GM19240 (cell line): ENCODE measurements around the gene TMEM132D.
"Not testable (repeated sequence)": the region's sequence is repeated elsewhere in the genome, so short reads cannot be mapped to it uniquely, and the experiment has no call there.

Source experiments
- DNase-seq: peaks from one replicate; pipeline ENCODE4 v3.0.0; 2011; ENCODE audit warnings: low spot score; ENCODE audit not compliant: insufficient read length

Gene TMEM132D

DNA sequence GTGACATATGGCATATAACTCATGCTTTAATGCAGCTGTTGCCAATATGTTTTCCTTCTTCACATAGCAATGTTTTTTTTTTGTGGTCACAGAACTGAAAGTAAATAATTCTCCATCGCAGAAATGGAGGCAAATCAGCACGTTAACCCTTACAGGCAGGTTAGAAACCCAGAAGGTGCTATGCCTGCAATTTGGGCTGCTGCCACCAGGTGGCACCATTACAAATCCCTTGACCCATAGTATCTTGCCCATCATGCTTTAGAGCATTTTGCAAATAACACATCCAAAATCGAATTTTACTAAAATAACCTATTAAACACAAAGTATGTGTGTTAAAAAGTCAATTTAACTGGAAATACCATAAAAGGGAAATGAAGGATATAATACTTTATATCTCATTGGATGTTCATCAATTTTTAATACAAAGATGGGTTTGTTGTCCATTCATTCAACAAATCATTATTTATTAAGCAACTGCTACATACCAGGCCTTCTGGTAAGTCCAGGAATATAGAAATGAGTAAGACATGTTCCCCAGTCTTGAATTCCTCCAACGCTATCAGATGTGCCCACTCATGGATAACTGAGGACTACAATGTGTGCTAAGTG is 710.5 kb downstream of the TMEM132D start:
- DNase-seq = no peak

DNA sequence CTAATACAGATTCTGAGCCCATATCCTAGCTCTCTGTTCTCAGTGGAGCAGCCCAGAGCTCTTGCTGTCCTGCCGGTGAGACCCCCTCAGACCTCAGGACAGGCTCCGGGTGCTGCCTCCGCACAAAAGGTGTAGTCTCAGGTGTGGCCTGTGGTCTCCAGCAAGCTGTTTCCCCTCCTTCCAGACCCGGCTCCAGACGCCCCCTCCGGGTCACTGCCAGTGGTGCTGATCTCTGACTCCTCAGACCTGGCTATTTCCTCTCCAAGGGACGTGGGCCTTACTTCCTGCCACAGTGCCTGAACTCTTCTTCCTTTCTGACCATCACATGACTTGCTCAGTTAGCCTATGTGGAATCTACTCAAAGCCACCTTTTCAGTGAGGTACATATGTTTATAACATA is 713.0 kb downstream of the TMEM132D start:
- no peak for DNase-seq

DNA sequence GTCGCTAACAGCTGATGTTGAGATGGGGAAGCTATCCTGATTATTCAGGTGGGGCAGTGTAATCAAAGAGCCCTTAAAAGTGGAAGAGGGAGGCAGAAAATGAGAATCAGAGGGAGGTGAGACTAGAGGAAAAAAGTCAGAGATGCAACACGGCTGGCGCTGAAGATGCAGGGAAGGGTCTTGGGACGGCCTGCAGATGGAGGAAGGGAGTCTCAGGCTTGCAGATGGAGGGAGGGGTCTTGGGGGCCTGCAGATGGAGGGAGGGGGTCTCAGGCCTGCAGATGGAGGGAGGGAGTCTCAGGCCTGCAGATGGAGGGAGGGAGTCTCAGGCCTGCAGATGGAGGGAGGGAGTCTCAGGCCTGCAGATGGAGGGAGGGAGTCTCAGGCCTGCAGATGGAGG is 713.9 kb downstream of the TMEM132D start:
- not testable (repeated sequence) for DNase-seq

DNA sequence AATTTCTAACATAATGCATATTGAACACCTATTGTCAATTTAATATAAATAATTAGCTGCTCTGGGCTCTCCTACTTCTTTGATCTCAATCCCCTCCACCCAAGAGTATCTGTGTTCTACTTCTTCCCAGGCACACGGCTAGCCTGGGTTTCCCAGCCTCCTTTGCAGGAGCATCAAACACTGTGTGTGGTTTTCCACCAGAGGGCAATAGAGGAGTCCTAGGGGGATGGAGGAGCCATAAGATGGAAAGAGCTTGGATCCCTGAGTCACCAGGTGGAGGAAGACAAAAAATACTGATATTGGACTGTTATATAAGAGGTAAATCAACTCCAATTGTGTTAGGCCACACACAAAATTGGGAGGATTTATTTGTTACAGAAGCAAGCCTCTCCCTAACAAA is 716.9 kb downstream of the TMEM132D start:
- no peak for DNase-seq

DNA sequence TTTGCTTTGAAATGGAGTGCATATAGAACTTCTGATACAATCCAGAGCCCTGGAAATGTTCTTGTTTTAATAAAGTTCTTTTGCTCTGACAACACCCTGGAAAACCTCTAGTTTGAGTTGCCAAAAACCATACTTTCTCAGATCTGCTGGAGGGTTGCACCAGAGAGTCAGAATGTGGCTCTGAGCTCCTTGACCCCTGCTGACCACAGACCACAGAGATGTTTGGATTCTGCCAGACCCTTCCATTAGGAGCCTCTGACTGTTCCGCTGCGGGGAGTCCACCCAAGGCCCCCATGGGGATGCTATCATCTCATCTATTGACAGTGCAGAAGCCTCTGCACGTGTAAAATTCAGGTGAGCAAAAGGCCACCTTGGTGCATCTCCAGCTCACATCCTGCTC is 718.0 kb downstream of the TMEM132D start:
- DNase-seq = no peak

DNA sequence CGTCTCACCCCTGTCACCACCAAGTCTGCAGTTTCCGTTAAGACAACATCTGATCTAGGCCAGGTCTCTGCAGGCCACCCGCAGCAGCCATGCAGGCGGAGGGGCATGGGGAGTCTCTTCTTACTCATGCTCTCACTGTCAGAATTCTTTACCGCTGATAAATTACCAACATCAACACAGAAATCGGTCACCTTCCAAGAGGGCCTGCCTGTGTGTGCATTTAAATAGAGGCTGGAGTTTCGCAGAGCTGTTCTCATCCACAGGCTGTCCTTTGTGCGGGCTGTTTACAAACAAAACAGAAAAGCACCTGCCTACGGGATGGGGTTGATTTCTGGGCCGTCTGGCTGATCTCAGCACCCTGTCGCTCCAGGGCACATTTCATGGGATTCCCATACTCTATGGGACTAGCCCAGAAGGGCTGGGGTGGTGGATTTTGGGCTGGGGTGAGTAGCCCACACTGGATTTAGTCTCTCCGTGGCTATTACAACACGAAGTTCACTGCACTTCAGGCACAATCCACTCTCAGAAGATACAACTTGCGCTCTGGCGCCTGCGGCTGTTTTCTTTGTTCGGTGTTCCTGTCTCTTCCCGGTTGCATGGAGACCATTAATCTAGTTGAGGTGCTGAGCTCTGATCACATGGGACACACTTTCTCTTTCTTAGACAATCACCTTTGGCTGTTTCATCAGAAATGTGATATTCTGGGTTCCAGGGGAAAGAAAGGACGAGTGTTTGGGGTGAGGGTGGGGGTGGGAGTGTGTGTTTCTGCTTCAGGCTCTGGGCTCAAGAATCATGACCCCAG is 719.5 kb downstream of the TMEM132D start:
- no peak for DNase-seq

DNA sequence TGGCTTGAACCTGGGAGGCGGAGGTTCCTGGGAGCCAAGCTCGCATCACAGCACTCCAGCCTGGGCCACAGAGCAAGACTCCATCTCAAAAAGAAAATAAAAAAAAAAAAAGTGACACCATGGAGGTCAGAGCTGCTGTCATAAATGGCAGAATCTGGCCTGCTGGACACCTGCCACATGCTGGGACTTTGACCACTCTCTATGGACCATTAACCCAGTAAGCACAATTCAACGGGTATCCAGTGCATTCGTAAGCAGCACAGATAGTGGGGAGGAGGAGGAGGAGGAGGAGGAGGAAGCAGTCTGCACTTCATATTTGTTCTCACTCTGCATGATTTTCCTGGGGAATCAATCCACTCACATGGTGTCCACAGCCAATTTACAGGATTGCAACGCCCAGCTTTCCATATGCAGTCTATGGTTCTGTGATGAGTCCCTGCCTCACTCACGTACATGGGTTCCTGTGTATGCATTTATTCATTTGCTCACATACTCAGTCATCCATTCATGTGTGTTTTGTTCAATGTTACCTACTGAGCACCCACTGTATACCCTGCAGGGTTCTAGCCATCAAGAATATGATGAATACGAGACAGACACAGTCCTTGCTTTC is 723.8 kb downstream of the TMEM132D start:
- DNase-seq = no peak

DNA sequence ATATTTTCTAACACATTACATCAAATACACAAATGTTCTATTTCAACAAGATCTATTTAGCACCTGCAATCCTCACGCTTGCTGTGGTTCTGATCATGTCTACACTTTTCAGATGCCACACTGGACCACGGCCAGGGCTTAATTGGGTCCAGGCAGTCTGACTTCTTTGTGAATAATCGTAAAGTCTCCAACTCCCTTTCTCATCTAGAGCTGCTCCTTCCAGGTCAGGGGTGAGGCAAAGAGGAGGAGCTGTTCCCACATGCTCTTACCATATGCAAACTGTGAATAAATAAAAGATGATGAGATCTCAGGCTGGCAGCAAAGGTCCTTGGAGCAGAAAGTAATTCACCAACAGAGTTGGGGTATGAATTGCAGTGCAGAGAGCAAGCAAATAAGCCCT is 733.9 kb downstream of the TMEM132D start:
- no peak for DNase-seq

DNA sequence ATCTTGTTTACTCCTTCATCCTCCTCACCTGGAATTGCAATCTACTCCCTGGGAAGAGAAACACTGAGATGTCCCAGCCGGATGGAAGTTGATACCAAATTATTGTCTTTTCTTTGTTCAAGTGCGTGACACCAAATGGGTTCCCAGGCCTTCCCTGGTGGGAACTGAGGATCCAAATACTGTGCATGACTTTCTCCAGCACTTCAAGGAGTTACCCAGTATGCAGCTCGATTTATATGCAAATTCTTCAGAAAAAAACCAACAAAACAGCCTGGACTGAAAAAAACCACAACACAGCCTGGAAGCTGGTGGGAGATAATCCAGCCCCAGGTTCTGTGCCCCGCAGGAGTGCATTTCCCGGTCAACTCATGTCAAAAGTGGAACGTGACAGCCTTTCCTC is 740.0 kb downstream of the TMEM132D start:
- DNase-seq = no peak

DNA sequence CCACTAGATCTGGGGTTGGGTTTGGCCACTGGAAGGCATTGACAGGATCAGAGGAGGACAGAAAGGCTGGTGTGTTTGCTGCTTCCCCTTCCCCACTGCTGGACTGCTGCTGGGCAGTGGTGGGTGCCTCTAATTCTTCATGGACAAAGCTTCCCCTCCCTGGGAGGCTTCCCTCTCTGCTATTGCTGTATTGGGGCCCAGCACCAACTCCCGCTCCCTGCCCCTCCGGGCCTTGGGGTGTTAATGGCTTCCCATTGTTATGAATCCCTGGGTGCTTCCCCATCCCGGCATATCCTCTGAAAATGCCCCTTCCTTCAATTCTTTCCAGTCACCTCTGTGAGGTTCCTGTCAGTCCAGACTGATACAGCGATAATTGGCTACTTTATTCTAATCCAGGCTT is 740.4 kb downstream of the TMEM132D start:
- no peak for DNase-seq

DNA sequence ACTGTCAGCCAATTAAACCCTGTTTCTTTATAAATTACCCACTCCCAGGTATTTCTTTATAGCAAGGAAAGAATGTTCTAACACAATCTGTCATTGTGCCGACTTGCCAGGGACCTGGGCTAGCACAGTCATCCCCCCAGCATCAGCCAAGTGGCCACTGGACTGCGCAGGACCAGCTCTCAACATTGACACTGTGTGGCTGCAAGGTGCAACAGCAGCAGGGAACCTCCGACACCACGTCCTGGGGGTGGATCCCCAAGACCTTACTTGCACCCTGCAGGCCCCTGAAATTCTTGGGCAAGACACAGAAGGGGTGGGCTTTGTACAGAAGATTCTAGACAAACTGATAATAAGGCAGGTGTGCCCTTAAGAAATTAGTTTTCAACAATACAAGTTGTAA is 741.0 kb downstream of the TMEM132D start:
- DNase-seq = no peak

DNA sequence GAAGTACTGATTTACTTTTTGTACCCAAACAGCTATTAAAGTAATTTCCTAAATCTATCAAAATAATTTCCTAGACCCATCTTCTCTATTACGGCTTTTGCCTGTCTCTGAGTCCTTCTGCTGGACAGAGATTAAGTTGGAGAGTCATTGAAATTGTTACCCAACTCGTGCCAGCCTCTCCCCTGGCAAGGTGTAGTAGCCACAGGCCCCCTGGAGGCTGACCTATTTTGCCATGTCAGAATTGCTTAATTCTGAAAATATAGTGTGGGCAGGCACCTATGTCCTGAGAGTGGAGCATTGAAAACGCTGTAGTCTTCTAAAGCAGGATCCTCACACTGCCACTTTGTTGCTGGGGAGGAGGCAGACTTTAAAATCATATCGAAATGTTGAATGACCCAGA is 742.3 kb downstream of the TMEM132D start:
- DNase-seq = no peak

DNA sequence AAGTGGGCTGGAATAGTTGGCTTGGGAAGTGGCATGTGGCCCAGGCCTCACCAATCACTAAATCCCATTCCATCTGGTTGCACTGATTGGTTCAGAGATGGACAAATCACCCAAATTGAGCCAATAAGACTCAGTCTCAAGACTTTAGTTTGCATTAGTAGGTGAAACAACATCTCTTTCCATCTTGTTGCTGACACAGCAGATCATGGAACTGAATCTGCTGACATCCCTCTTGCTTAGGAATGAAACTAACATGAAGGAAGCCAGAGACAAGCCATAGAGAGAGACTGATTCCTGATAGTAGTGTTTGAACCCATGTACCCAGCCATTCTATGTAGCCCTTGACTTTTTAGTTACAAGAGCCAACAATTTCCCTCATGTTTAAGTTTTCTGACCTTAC is 743.5 kb downstream of the TMEM132D start:
- no peak for DNase-seq

DNA sequence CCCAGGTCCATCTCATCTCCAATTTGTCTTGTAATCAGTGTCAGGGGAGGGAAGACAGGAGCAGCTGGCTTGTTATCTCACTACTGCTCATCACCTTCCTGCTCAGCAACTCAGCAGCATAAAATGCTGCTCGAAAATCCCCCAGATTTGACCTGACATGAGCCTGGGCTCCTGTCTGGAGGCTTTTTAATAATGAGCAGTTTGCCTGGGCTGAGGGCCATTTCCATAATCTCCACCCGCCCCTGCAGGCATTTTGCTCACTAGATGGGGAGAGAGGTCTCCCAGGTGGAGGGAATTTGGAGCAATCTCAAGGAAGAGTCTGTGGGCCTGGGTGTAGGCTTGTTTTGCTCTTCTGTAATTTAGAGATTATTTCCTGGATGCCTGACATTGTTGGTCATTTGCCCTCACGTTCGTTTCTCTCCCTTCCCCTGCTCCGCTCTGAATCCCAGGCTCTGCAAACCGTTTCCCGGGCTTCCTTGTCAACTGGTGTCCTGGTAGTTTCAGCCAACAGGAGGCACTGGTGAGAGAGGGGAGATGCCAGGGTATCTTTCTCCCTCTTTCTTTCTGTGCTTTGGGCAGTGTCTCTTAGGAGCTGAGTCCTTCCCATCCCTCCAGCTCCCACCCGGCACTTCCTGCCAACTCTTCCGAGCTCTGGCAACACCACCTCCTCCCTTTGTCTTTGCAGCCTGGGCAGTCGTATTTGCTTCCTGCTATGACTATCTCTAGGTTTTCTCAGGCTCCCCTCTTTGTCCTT is 751.3 kb downstream of the TMEM132D start:
- no peak for DNase-seq

DNA sequence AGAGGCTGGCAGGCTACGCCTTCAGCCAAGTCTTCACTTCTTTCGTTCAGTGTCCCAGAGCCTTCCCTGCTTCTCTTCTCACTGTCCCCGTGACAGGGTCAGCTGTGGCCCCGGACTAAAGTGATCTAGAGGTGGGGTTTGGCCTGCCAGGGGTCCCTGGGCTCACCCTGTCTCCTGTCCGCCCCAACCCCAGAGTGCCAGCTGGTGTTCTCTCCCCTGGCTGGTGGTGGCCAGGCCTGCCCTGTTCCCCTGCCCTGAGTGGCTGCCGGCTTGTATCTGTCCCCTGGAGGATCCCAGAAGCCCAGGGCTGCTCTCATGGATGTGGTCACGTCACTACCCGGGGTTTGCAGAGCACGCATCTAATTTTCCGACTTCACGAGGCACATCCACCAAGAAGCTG is 753.1 kb downstream of the TMEM132D start:
- no peak for DNase-seq

DNA sequence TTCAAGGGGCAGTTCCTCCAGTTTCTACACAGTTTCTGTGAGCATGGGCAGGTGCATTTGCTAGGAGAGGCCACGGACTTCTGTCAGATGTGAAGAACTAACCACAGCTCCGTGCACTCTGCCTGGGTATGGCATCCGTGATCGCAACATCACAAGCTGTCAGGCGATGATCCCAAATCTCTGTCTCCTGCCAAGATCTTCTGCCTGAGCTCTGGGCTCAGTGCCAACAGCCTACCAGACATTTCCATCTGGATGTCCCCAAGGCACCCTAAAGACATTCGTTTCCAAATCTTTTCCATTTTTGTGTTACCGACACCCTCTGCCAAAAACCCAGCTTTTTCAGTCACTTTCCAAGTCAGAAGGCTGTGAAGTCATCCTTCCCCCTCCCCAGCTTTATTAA is 758.4 kb downstream of the TMEM132D start:
- DNase-seq = no peak

DNA sequence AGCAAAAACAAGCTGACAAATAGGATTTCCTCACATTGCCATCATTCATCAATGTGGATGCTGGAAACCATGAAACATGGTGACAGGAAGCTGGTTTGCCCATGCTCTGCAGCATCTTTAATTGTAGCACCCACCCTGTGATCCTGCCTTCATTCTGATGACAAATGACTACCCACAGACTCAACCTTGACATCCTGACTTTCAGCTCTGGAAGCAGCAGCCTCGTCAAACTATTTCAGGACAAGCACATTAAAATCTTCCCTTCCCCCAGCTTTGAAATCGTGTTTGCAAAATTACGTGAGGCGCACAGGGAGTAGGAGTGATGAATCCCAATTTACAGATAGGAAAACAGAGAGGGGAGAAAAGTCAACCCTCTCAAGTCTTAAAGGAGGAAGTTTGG is 765.0 kb downstream of the TMEM132D start:
- DNase-seq = no peak

DNA sequence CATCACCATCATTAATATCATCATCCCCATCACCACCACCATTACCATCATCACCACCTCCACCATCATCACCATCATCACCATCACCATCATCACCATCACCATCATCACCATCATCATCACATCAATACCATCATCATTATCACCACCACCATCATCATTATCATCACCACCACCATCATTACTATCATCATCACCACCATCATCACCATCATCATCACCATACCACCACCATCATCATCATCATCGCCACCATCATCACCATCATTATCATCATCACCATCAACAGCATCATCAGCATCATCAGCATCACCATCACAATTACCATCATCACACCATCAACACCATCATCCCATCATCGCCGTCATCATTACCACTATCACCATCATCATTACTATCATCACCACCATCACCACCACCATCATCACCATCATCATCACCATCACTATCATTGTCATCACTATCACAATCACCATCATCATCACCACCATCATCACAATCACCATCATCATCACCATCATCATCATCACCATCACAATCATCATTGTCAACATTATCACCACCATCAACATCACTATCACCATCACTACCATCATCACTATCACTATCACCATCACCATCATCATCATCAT is 767.0 kb downstream of the TMEM132D start:
- no peak for DNase-seq

DNA sequence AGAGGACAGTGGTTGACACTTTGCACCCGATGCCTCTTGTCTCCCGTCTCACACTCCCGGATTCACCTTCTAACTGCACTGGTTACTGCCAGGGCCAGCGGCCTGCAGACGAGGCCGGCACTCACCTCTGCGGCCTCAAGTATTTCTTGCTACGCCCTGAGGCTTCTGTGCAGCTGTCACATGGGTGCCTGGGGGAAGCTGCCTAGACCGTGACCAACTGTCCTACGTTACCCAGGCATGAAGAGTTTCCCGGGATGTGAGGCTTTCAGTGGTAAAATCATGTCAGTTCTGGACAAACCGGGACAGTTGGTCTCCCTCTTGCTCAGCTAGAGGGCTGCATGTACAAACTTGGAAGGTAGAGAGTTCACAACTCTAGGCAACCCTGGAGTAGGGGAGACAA is 776.1 kb downstream of the TMEM132D start:
- DNase-seq = no peak

DNA sequence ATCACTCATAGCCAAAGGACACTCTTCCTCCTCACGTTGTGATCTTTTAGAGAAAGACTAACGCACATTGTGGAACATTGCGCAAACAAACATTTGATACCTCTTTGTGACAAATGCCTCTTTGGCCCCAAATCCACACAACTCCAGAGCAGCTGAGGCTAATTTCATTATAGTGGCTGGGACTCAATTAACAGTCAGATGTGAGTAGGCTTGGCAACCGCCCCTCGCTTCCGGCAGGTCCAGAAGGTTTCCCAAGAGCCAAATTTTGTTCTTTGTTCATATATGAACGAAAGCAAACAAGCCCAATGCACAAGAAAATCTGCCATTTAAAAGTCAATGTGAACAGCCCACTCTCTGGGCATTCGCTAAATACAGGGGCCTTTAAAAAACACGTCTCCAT is 776.6 kb downstream of the TMEM132D start:
- no peak for DNase-seq

DNA sequence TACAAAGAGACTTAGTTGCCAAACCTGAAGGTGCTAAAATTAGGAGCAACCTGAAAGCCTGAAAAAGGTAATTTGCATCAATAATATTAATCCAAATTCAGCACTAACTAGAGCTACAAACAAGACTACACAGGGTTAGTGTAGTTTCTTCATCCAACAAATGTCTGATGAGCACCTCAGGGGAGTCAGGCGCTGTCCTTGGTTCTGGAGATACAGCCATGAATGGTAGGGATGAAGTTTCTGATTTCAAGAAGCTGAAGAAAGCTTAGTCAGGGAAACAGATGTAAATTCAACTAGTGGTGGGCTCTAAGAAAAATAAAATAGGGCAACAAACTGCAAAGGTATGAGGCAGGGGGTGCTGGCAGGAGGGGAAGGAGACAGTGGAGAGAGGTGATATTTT is 784.3 kb downstream of the TMEM132D start:
- no peak for DNase-seq

DNA sequence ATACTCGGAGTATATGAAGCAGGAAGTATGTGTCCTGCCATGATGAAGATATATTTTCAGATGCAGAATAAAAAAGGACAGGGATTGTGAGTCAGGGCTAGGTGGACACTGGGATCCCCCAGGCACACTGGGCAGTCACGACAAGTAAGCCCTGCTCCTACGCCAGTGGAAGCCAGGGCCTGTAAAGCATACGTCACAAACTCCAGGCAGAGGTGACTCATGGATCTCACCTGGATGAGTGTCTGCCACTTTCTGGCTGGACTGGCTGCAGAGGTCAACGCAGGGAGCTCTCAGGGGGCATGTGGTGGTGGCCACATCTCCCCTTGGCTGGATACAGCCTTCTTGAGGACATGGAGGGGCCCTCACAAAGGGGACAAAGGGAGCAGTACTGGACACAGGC is 788.3 kb downstream of the TMEM132D start:
- no peak for DNase-seq
